HG03280 (cell line): Measurements from ENCODE around the gene TSC2.
"Not testable (repeated sequence)": the region's sequence is repeated elsewhere in the genome, so short reads cannot be mapped to it uniquely, and the experiment has no call there.

Experiments used
- ATAC-seq: cut with Tn5 transposase; IDR thresholded peaks from one replicate; pipeline ENCODE4 v1.9.1; 2021; ENCODE audit warnings: mild to moderate bottlenecking, moderate library complexity; ENCODE audit not compliant: unreplicated experiment

The TSC2 gene

GRCh38 chr16:2115591-2115973 is 67.8 kb downstream of the TSC2 start:
- no peak for ATAC-seq

GRCh38 chr16:2116428-2116827 is 68.6 kb downstream of the TSC2 start:
- not testable (repeated sequence) for ATAC-seq

- not testable (repeated sequence) for ATAC-seq
Observed at GRCh38 chr16:2117341-2117740, 69.6 kb downstream of the TSC2 start.

GRCh38 chr16:2117960-2118722 is 70.4 kb downstream of the TSC2 start:
- not testable (repeated sequence) for ATAC-seq

- ATAC-seq, result not testable (repeated sequence)
Observed at GRCh38 chr16:2121325-2121724, 73.5 kb downstream of the TSC2 start.

GRCh38 chr16:2121853-2122252 is 74.1 kb downstream of the TSC2 start:
- no peak for ATAC-seq

GRCh38 chr16:2122429-2122828 is 74.6 kb downstream of the TSC2 start:
- no peak for ATAC-seq

GRCh38 chr16:2122934-2123683 is 75.3 kb downstream of the TSC2 start:
- not testable (repeated sequence) for ATAC-seq

GRCh38 chr16:2123706-2124376 is 76.1 kb downstream of the TSC2 start:
- ATAC-seq, result not testable (repeated sequence)

- not testable (repeated sequence) for ATAC-seq
Observed at GRCh38 chr16:2124377-2124693, 76.5 kb downstream of the TSC2 start.

GRCh38 chr16:2124694-2125444 is 77.1 kb downstream of the TSC2 start:
- not testable (repeated sequence) for ATAC-seq

GRCh38 chr16:2125609-2126008 is 77.8 kb downstream of the TSC2 start:
- ATAC-seq, result not testable (repeated sequence)

- not testable (repeated sequence) for ATAC-seq
Observed at GRCh38 chr16:2126161-2126743, 78.5 kb downstream of the TSC2 start.

GRCh38 chr16:2126928-2127556 is 79.3 kb downstream of the TSC2 start:
- not testable (repeated sequence) for ATAC-seq

GRCh38 chr16:2127630-2128280 is 80.0 kb downstream of the TSC2 start:
- not testable (repeated sequence) for ATAC-seq

GRCh38 chr16:2129251-2129650 is 81.5 kb downstream of the TSC2 start:
- not testable (repeated sequence) for ATAC-seq

- ATAC-seq, result not testable (repeated sequence)
Observed at GRCh38 chr16:2129890-2130447, 82.2 kb downstream of the TSC2 start.

- ATAC-seq, result not testable (repeated sequence)
Observed at GRCh38 chr16:2133797-2134196, 86.0 kb downstream of the TSC2 start.

- not testable (repeated sequence) for ATAC-seq
Observed at GRCh38 chr16:2135071-2135470, 87.3 kb downstream of the TSC2 start.
